Measurements from ENCODE around the gene TMEM186.
"Not testable (repeated sequence)": the region's sequence is repeated elsewhere in the genome, so short reads cannot be mapped to it uniquely, and the experiment has no call there.

TMEM186 gene

DNA sequence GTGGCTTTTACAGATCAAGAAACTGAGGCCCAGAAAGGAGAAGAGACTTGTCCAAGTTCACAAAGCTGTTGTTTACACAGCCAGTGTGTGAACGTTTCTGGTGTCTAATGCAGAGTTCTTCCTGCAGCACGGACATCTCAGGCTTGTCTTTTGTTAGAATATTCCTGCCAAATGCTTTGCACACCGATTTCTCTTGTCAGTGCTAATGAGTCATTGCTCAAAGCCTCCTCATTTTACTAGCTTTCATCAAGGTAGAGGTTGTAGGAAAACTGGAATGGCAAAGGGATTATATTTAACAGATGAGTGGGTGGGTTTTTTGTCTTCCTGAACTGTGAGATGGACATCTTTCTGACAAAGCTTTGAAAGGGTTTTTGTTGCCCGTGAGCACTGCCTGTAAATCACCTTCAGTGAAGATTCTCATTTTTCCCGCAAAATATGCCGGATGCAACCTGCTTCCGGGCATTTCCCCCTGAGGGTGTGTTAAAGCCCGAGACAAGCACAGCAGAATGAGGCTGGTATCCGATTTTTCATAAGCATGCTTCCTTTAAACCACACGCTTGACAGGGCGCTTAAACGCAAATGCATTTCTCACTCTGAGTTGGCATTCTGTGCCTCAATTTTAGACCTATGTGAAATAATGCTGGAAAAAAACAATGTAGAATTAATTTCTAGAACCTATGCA, 14.9 kb upstream of the TMEM186 start:
- no peak for DNase-seq

DNA sequence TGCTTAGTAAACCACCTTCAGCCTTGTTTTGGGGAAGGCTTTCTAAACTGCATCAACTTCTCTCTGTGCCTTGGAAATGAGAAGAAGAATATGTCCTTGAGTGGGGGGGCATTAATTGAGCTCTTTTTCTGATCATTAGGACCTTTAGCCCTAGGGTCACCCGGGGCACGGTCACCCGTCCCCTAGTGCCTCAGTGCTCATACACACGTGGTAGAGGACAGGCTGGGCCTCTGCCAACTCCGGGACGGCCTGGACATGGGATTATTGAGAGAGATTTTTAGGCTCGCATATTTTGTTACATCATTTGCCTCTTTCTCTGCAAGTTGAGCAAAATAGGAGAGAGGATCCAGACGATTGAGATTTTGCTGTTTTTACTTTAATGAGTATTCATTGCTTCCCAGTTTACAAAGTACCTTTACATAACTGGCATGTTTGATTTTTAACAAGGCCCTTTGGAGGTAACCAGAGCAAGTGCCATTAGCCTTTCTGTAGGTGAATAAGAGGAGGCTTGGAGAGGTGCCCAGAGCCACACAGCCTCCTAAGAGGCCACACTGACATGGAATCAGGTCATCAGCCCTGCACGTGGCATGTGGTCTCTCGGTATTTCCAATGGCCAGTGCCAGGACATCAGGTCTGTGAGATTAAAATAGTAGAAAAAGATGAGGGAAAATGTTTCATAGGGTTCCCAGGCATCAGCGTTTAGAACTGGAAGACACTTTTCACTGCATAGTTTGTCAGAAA, 11.3 kb upstream of the TMEM186 start:
- no peak for DNase-seq

DNA sequence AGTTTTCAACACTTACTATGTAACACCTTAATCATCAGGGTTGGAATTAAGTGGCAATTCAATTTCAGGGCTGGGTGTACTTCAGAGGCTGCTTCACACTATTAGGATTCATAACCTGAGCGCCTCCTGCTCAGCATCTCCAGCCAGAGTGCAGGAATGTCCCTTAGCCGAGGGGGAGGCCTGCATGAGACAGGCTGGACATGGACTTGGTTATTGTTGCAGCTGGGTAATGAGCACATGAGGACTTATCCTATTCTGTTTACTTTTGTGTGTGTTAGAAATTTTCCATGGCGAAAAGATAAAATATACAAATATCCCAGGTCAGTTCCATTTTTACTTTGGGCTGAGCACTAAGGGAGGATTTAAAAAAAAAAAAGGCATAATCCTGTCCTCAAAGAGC, 10.6 kb upstream of the TMEM186 start:
- no peak for DNase-seq

- no peak for DNase-seq
Measured at GRCh38 chr16:8807189-8807588, 9.8 kb upstream of the TMEM186 start.

- no peak for DNase-seq
Measured at GRCh38 chr16:8806272-8806983, 9.0 kb upstream of the TMEM186 start.

DNA sequence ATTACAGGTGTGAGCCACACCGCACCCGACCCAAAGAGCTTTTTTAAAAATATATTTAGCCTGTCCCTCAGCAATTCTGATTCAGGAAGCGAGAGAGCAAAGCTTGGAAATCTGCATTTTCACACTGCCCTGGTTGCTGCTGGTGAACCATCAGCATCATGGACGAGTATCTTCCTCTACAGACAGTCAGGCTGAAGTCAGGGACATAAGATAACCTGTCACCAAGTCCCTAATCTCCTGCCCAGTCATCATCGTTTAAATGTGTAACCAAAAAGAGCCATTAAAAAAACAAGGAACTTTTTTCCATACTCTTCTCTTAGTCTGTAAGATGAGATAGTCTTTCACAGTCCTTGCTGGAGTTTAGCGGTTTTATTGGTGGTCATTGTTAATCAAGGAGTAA, 6.9 kb upstream of the TMEM186 start:
- no peak for DNase-seq

- not testable (repeated sequence) for DNase-seq
Measured at GRCh38 chr16:8803733-8804132, 6.3 kb upstream of the TMEM186 start.

- DNase-seq, result no peak
Measured at GRCh38 chr16:8801701-8802100, 4.3 kb upstream of the TMEM186 start.

DNA sequence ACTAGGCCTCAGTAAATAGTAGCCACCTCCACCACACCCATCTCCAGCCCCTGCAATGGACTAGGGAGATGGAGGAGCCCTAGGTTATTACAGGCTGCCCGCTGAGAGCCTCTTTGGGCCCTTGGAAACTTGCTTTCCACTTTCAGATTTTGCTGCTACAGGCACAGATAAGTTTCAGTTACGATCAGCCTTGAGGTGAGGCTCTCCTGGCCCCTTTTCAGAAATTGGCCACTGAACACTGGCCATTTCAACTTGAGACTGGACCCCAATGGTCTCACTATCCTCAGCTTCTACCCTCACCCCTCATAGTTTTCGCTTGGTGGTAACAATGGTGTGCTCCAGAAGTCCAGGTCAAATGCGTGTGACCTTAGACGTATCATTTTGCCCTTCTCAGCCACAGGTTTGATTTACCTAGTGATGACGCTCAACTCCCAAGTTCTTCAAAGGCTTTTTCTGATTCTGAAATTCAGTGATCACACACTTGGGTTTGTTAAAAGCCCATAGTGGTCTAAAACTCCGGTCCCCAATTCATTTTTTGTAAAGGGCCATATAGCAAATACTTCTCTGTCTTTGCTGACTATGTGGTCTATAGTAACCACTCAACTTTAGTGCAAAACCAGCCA, 1.2 kb upstream of the TMEM186 start:
- no peak for DNase-seq

- no peak for DNase-seq
Measured at GRCh38 chr16:8798174-8798527, 712 bp upstream of the TMEM186 start.

- DNase-seq, result no peak
Measured at GRCh38 chr16:8796469-8797363, 723 bp downstream of the TMEM186 start.

GRCh38 chr16:8795818-8796217, 1.6 kb downstream of the TMEM186 start:
- no peak for DNase-seq

- DNase-seq, result no peak
Measured at GRCh38 chr16:8795091-8795490, 2.3 kb downstream of the TMEM186 start.

DNA sequence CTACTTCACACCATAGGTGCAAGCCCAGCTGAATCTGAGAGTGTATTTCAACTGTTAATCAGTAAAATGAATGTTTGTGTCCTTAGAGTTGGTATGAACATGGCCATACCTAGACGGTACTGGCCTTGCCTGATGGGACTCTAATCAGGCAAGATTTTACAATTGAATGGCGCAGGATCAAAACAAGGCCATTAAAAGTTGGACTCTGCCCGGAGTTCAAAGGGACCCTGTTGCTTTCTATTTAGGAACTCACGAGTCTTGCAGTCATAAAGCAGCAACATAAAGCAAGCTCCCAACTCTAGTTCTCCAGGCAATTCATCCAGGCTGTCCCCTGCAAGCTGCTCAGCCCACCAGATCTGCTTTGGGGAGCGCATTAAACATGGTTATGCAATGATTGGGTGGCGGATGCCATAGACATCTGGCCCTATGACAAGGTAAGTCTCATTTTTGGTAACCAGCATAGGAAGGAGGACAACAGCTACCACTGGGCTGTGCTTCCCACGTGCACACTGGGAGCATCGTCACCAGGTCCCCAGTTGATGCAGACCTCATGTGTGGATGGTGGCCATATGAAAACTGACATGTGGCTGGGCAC, 8.8 kb downstream of the TMEM186 start:
- no peak for DNase-seq

GRCh38 chr16:8786316-8786715, 11.1 kb downstream of the TMEM186 start:
- DNase-seq, result not testable (repeated sequence)

- no peak for DNase-seq
Measured at GRCh38 chr16:8785408-8785807, 12.0 kb downstream of the TMEM186 start.

GRCh38 chr16:8782673-8783072, 14.8 kb downstream of the TMEM186 start:
- DNase-seq, result no peak

DNA sequence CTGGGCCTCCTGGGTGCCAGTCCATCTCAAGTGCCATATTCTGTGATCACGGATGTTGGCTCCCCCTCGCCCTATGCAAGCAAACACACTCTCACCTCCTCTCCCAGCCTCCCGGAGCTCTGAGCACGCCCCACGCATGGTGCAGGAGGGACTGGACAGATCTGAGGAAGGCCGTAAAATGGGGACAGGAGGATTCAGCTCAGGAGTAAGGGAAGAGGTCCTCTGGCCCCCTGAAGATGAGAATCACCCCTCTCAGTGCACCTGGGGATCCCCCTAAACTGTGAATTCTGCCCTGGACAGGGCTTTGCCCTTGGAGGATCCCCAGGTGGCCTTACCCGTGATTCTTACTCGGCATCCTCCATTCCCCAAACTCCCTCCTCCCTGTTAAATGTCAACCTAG, 15.6 kb downstream of the TMEM186 start:
- DNase-seq, result no peak

GRCh38 chr16:8777217-8777616, 20.2 kb downstream of the TMEM186 start:
- no peak for DNase-seq

DNA sequence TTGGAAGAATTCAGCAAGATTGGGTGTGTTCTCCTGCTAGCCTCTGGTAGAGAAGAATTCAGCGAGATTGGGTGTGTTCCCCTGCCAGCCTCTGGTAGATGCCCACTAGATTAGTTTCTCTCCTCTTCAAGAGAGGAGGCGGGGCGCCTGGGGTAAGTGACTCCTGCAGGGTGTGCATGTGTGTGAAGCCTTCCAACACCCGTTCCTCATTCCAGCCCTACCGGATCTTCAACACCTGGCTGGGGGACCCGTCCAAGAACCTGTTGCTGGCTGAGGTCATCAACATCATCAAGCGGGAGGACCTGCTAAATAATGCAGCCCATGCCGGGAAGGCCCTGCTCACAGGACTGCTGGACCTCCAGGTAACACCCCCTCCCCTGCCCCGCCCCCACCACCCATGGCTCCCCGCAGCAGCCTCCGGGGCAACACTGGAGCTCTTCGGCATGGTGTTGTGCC, 21.3 kb downstream of the TMEM186 start:
- DNase-seq, result no peak

GRCh38 chr16:8775359-8775758, 22.1 kb downstream of the TMEM186 start:
- no peak for DNase-seq

DNA sequence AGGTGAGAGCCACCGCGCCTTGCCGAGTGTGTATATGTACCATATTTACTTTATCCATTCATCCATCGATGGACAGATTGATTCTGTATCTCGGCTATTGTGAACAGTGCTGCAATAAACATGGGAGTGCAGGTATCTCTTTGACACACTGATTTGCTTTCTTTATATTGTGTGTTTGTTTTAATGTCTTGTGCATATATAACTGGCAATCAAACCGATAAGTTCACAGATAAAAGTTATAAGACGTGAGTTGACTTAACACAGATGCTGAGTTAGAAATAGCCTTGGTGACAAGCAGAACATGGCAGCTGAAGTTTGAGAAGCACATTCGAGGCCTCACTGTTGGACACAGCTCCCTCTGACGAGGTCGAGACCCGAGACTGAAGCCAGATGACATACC, 23.2 kb downstream of the TMEM186 start:
- DNase-seq, result no peak

Data from right hindlimb (tissue), 1 donor.